Heart left ventricle (tissue), 16 donors: Measurements from ENCODE around the gene GORAB. TPM values are rescaled to one million over a fixed set of nuclear protein-coding genes. Genes with fewer than 3 reads are reported as not detected.

Source experiments
- ATAC-seq, 4 donors: fragments of 200-7000 bp; cut with Tn5 transposase; one replicate each; pipeline ENCODE4 v1.9.1; 2020 to 2022; ENCODE audit warnings: moderate library complexity in 4 of 4, mild to moderate bottlenecking in 3 of 4, moderate number of reproducible peaks in 1 of 4
- DNase-seq, 5 donors: peaks; one replicate each; pipeline ENCODE4 v3.0.0-alpha.2; 2020
- H3K27ac ChIP-seq, 12 donors: fragments of 200-600 bp; sonication (generic) in 4 of 12; one replicate each; pipeline versions ENCODE4 v1.5.0 to v1.8.0; 2016 to 2022; ENCODE audit warnings: mild to moderate bottlenecking in 2 of 12
- H3K27me3 ChIP-seq, 9 donors: fragments of 200-600 bp; sonication (generic) in 2 of 9; one replicate each; pipeline versions ENCODE4 v1.5.1 to v1.8.0; 2016 to 2022; ENCODE audit warnings: mild to moderate bottlenecking in 3 of 9
- H3K36me3 ChIP-seq, 9 donors: fragments of 200-600 bp; sonication (generic) in 2 of 9; one replicate each; pipeline versions ENCODE4 v1.5.0 to v1.8.0; 2018 to 2022; ENCODE audit warnings: mild to moderate bottlenecking in 2 of 9
- H3K4me1 ChIP-seq, 12 donors: fragments of 200-600 bp; sonication (generic) in 4 of 12; one replicate each; pipeline versions ENCODE4 v1.5.0 to v1.8.0; 2016 to 2022; ENCODE audit warnings: mild to moderate bottlenecking in 3 of 12
- H3K4me3 ChIP-seq, 12 donors: fragments of 200-600 bp; sonication (generic) in 4 of 12; one replicate each; pipeline versions ENCODE4 v1.5.0 to v1.8.0; 2017 to 2022; ENCODE audit warnings: mild to moderate bottlenecking in 9 of 12, moderate library complexity in 4 of 12
- H3K9me3 ChIP-seq, 12 donors: fragments of 200-600 bp; sonication (generic) in 4 of 12; one replicate each; pipeline versions ENCODE4 v1.5.0 to v1.8.0; 2016 to 2022; ENCODE audit warnings: mild to moderate bottlenecking in 1 of 12
- POLR2A ChIP-seq, 2 donors: fragments of 450-650 bp; IDR thresholded peaks; one replicate each; pipeline ENCODE4 v1.6.1; 2017; ENCODE audit warnings: antibody characterized with exemption in 2 of 2, mild to moderate bottlenecking in 2 of 2, moderate library complexity in 2 of 2
- WGBS, 4 donors: extraction: QIAGEN DNeasy Blood & Tissue Kit in 2 of 4; methylation state at CpG; one replicate each; pipeline versions ENCODE4 v1.1.5 to v1.1.7; 2013 to 2018; 5-methylcytosine and 5-hydroxymethylcytosine counted together
- intact Hi-C, 10 donors: fragments of 100-400 bp; cut with DNase I; formaldehyde crosslinking; loops; one replicate each; pipeline versions ENCODE4 v1.11.1 to v1.14.2; 2022
- polyA plus RNA-seq, 2 donors: library from polyadenylated mRNA; stranded (reverse); fragments of 200-250 nt; gene quantifications; one replicate each; pipeline ENCODE4 v1.2.3, GENCODE V29; 2013
- total RNA-seq, 9 donors: library from RNA; depleted of rRNA in 2 of 9; stranded (reverse); fragments of >200 nt in 2 of 9; fragmentation: NEBNext Ultra II Directional in 3 of 9; extraction: Animal tissue kit (Norgen Biotek cat#: 25700) in 3 of 9; gene quantifications; one replicate each; pipeline versions ENCODE4 v1.1.0 to v1.2.4, GENCODE V29; 2016 to 2023
- TF ChIP-seq, protein P1 (sequence below), 12 donors: fragments of 200-600 bp; sonication (generic) in 4 of 12; IDR thresholded peaks; one replicate each; pipeline versions ENCODE4 v1.5.0 to v1.8.0; 2018 to 2022; ENCODE audit warnings: antibody characterized with exemption in 12 of 12, mild to moderate bottlenecking in 5 of 12
- donor health status: ischemic (EF 13 %, LVEDD 7.1; RV severe dilation, severe dysfunction).
- donor health status: healthy with polysubstance abuse.
- donor health status: DM: no; HTN: yes; CAD: no.
- donor health status: DM: no; HTN: no; CAD: no.
- donor health status: ischemic (EF 25% LVEDD 6.9; RV normal size, moderate dysfunction).
- donor health status: ischemic (EF 25% LVEDD 5.7; RV mildly dilated, moderate dysfunction).
- donor health status: healthy.
- donor health status: DM: yes; HTN: yes; CAD: no.
- donor health status: ischemic (EF 35%, LVEDD 5.7; RV mildly dilated, moderate dysfunction).
- donor health status: nonischemic (EF 11% LVEDD 7.7; RV severe dilation, severe dysfunction).
- donor health status: DM: yes; HTN: yes; CAD: no.
- donor health status: PGD.
- donor health status: ischemic (EF 29% LVEDD 5.4; RV normal size, mild dysfunction).
- donor health status: nonischemic (EF 23%, LVEDD 6.1; RV moderate dilation, normal function).

Gene GORAB
- total and polyA plus RNA-seq, 11 donors, result 4.7 to 15.5 (median 7.3) TPM

DNA sequence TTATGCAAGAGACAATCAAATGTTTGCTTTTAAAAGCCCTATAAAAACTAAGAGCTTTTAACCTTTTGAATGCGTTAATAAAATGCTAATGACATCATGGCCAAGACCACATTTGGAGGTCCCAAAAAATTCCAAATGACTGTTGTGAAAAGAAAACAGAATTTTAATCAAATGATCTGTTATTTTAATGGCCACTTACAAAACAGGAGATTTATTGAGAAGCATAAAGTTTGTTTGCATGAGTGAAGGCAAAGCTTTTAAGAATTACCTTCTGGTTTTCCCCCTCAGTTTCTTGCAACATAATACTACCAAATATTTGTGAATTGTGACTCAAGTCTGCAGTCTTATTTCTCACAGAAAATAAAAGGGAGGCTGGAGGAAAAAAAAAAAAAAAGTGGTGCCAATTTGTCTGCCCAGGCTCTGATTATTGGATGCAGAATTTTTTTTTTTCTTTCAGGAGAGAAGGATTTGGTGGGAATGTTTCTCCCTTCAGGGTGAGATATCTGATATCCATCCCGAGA, 60.7 kb downstream of the GORAB start:
- H3K9me3 ChIP-seq, result peaks cover 0 to 24% (median 12%) of the 10 kb centered on the region in 12 donors
- H3K4me1 ChIP-seq, result peaks cover 0 to 7% (median 0%) of the 10 kb centered on the region in 12 donors
- no peak for TF ChIP-seq POLR2A (IDR thresholded peaks at IDR 0.05)
- TF ChIP-seq, protein P1, sequence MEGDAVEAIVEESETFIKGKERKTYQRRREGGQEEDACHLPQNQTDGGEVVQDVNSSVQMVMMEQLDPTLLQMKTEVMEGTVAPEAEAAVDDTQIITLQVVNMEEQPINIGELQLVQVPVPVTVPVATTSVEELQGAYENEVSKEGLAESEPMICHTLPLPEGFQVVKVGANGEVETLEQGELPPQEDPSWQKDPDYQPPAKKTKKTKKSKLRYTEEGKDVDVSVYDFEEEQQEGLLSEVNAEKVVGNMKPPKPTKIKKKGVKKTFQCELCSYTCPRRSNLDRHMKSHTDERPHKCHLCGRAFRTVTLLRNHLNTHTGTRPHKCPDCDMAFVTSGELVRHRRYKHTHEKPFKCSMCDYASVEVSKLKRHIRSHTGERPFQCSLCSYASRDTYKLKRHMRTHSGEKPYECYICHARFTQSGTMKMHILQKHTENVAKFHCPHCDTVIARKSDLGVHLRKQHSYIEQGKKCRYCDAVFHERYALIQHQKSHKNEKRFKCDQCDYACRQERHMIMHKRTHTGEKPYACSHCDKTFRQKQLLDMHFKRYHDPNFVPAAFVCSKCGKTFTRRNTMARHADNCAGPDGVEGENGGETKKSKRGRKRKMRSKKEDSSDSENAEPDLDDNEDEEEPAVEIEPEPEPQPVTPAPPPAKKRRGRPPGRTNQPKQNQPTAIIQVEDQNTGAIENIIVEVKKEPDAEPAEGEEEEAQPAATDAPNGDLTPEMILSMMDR (IDR thresholded peaks at IDR 0.05), result no peak
- WGBS, 4 donors, result 80 to 88% (median 84%) methylated on average over 2 of the region's 2 CpGs
- H3K4me3 ChIP-seq, result no peak overlapping the region
- no peak for DNase-seq
- no peaks in the 10 kb centered on the region for H3K36me3 ChIP-seq
- intact Hi-C loops, result no loop called here
- H3K27me3 ChIP-seq, result peaks cover 0 to 3% (median 0%) of the 10 kb centered on the region in 9 donors
- no peak overlapping the region for H3K27ac ChIP-seq
- ATAC-seq, result no peak

DNA sequence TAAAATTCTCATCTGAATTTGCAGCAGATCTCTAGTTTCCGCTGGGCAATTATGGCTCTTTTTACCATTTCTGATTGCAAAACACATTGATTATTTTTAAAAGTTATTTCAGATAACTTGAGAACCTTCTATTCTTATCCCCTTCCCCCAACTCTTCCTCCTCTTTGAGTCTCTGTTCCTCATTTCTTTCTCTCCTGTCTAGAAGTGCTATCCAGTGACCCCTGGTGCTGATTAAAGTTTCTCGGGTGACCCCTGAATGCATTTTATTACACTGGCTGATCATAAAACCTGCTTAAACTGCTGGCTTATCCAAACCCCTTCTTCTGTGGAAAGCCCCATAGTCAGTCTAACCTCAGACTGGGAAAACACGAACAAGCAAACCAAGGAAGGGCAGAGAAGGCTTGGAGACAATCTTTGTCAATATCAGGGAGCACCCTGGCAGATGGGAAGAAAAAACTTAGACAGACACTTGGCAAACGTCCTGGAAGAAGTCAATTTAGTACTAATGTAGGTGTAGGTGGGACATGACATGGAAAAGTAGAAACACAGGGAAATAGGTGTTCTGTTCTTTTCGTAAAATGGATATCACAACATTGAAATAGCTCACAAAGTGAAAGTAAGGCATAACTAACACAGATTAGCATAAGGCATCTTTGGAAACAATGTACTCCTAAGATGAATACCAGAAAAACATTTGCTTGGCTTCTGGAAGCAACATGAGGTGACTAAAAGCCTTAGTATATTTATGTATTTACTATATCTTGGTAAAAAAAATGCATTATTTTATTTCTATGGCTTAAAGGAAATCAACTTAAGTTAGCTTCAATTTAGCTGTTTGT, 61.4 kb downstream of the GORAB start:
- no peak overlapping the region for H3K27ac ChIP-seq
- peaks cover 0 to 3% (median 0%) of the 10 kb centered on the region in 9 donors for H3K27me3 ChIP-seq
- DNase-seq (no peak), ATAC-seq (no peak)
- H3K9me3 ChIP-seq, result peaks cover 0 to 30% (median 12%) of the 10 kb centered on the region in 12 donors
- intact Hi-C loops, result no loop called here
- TF ChIP-seq, protein P1 (IDR thresholded peaks at IDR 0.05), result no peak
- TF ChIP-seq POLR2A (IDR thresholded peaks at IDR 0.05), result no peak
- peak overlapping the region in 1 of 12 donors; percentile 37 for H3K4me3 ChIP-seq
- 61 to 69% (median 67%) methylated on average over 5 of the region's 5 CpGs for WGBS, 4 donors
- no peaks in the 10 kb centered on the region for H3K36me3 ChIP-seq
- peaks cover 0 to 3% (median 0%) of the 10 kb centered on the region in 12 donors for H3K4me1 ChIP-seq

DNA sequence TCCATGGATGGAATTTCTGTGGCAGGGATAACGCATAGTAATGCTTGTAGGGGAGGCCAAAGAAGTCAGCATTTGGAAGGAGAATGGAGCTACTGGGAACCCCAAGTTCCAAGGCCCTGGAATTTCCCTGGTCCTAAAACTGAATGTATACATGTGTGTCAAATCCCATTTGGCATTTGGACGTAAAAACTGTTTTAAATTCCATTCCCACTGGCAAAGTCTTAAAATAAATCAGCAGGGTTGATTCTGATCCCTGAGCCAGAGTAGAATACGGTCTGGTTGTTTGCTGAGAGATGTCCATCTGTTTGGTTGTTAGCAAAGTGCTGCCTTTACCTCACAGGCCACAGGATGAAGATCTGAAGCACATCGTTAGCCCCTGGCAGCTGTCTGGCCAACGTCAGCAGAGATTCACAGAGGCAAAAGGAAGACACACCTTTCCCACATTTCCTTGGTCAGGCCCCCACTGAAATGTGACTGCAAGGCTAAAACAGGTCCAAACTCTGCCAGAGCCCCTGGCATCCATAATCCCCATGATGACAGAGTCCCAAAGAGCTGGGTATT, 62.2 kb downstream of the GORAB start:
- H3K4me3 ChIP-seq, result no peak overlapping the region
- H3K27me3 ChIP-seq, result peaks cover 0 to 3% (median 0%) of the 10 kb centered on the region in 9 donors
- peaks cover 0 to 30% (median 12%) of the 10 kb centered on the region in 12 donors for H3K9me3 ChIP-seq
- H3K4me1 ChIP-seq, result peaks cover 0 to 3% (median 0%) of the 10 kb centered on the region in 12 donors
- DNase-seq (no peak), ATAC-seq (no peak)
- TF ChIP-seq, protein P1 (IDR thresholded peaks at IDR 0.05), result no peak
- TF ChIP-seq POLR2A (IDR thresholded peaks at IDR 0.05), result no peak
- intact Hi-C loops, result no loop called here
- no peaks in the 10 kb centered on the region for H3K36me3 ChIP-seq
- no peak overlapping the region for H3K27ac ChIP-seq
- 51 to 58% (median 55%) methylated on average over 5 of the region's 5 CpGs for WGBS, 4 donors

DNA sequence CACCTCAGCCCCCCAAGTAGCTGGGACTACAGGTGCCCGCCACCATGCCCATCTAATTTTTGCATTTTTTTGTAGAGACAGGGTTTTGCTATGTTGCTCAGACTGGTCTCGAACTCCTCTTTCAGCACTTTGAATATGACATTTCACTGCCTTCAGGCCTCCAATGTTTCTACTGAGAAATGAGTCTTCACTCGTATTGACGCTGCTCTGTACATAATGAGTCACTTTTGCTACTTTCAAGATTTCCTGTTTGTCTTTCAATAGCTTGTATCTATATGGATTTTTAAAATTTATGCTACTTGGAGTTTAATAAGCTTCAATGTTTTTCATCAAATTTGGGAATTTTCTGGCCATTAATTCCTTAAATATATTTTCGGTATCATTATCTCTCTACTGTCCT, 64.7 kb downstream of the GORAB start:
- Histone ChIP-seq H3K4me3 (no peak overlapping the region), H3K27me3 (peaks cover 0 to 3% (median 0%) of the 10 kb centered on the region in 9 donors), H3K9me3 (peaks cover 0 to 32% (median 13%) of the 10 kb centered on the region in 12 donors), H3K27ac (no peak overlapping the region), H3K36me3 (no peaks in the 10 kb centered on the region), H3K4me1 (peaks cover 0 to 3% (median 0%) of the 10 kb centered on the region in 12 donors)
- ATAC-seq, result no peak
- 89 to 91% (median 90%) methylated on average over 5 of the region's 5 CpGs for WGBS, 4 donors
- no peak for TF ChIP-seq POLR2A (IDR thresholded peaks at IDR 0.05)
- TF ChIP-seq, protein P1 (IDR thresholded peaks at IDR 0.05), result no peak
- DNase-seq, result no peak
- intact Hi-C loops, result no loop called here
